GM20431 (cell line): ENCODE measurements around the gene FHIT.

Experiments used
- in situ Hi-C: fragments of 300-500 bp; cut with MseI, MboI; formaldehyde crosslinking; loops from one replicate; pipeline ENCODE4 v1.15.0; 2020; ENCODE audit warnings: low sequenced_read_pairs; ENCODE audit not compliant: unreplicated experiment

FHIT gene

GRCh38 chr3:60294181-60294580, 957.1 kb downstream of the FHIT start:
- in situ Hi-C loops: no loop called here

GRCh38 chr3:60291115-60291514, 960.1 kb downstream of the FHIT start:
- in situ Hi-C loops: no loop called here

- in situ Hi-C loops: no loop called here
Measured at GRCh38 chr3:60290122-60290492, 961.1 kb downstream of the FHIT start.

GRCh38 chr3:60289341-60290121, 961.7 kb downstream of the FHIT start:
- in situ Hi-C loops: no loop called here

GRCh38 chr3:60282866-60283265, 968.4 kb downstream of the FHIT start:
- in situ Hi-C loops: no loop called here

- in situ Hi-C loops: no loop called here
Measured at GRCh38 chr3:60281970-60282369, 969.3 kb downstream of the FHIT start.

GRCh38 chr3:60277361-60277800, 973.9 kb downstream of the FHIT start:
- in situ Hi-C loops: no loop called here

GRCh38 chr3:60276615-60277014, 974.6 kb downstream of the FHIT start:
- in situ Hi-C loops: no loop called here

GRCh38 chr3:60274646-60275045, 976.6 kb downstream of the FHIT start:
- in situ Hi-C loops: no loop called here

GRCh38 chr3:60274098-60274497, 977.2 kb downstream of the FHIT start:
- in situ Hi-C loops: no loop called here

- in situ Hi-C loops: no loop called here
Measured at GRCh38 chr3:60269829-60270266, 981.4 kb downstream of the FHIT start.

- in situ Hi-C loops: no loop called here
Measured at GRCh38 chr3:60269377-60269776, 981.9 kb downstream of the FHIT start.

- in situ Hi-C loops: no loop called here
Measured at GRCh38 chr3:60268123-60268522, 983.1 kb downstream of the FHIT start.

- in situ Hi-C loops: no loop called here
Measured at GRCh38 chr3:60266444-60266843, 984.8 kb downstream of the FHIT start.

- in situ Hi-C loops: no loop called here
Measured at GRCh38 chr3:60263191-60263590, 988.1 kb downstream of the FHIT start.

- in situ Hi-C loops: no loop called here
Measured at GRCh38 chr3:60262546-60262945, 988.7 kb downstream of the FHIT start.

GRCh38 chr3:60260546-60260945, 990.7 kb downstream of the FHIT start:
- in situ Hi-C loops: no loop called here

GRCh38 chr3:60250810-60251209, 1000.4 kb downstream of the FHIT start:
- in situ Hi-C loops: no loop called here

GRCh38 chr3:60250206-60250605, 1001.0 kb downstream of the FHIT start:
- in situ Hi-C loops: no loop called here

- in situ Hi-C loops: no loop called here
Measured at GRCh38 chr3:60246361-60246760, 1004.9 kb downstream of the FHIT start.

GRCh38 chr3:60243456-60243855, 1007.8 kb downstream of the FHIT start:
- in situ Hi-C loops: no loop called here

GRCh38 chr3:60240492-60240891, 1010.8 kb downstream of the FHIT start:
- in situ Hi-C loops: no loop called here
